GM21528 (cell line): ENCODE data around the gene NMB.
"Not testable (repeated sequence)": the region's sequence is repeated elsewhere in the genome, so short reads cannot be mapped to it uniquely, and the experiment has no call there.

Experiments used
- ATAC-seq: cut with Tn5 transposase; IDR thresholded peaks from one replicate; pipeline ENCODE4 v1.9.1; 2021; ENCODE audit warnings: mild to moderate bottlenecking, moderate library complexity; ENCODE audit not compliant: unreplicated experiment, low FRiP score

Gene NMB

GRCh38 chr15:84657748-84658079 lies 285 bp downstream of the NMB start:
- no peak for ATAC-seq

- no peak for ATAC-seq
Observed at GRCh38 chr15:84656972-84657371, 1.0 kb downstream of the NMB start.

GRCh38 chr15:84654689-84655453 lies 3.1 kb downstream of the NMB start:
- ATAC-seq, result no peak

GRCh38 chr15:84653910-84654688 lies 3.9 kb downstream of the NMB start, which contains the start of gene WDR73:
Gene WDR73, minus strand, starts transcription at chr15:84654283. Its CDS starts 9 bp downstream, at chr15:84654274.
- ATAC-seq, result peak; percentile 91

- ATAC-seq, result no peak
Observed at GRCh38 chr15:84653584-84653909, 4.5 kb downstream of the NMB start.

- ATAC-seq, result no peak
Observed at GRCh38 chr15:84649706-84650105, 8.3 kb downstream of the NMB start.

GRCh38 chr15:84648539-84648938 lies 9.5 kb downstream of the NMB start:
- ATAC-seq, result no peak

- ATAC-seq, result no peak
Observed at GRCh38 chr15:84647726-84648125, 10.3 kb downstream of the NMB start.

GRCh38 chr15:84645997-84646396 lies 12.0 kb downstream of the NMB start:
- ATAC-seq, result no peak

- ATAC-seq, result no peak
Observed at GRCh38 chr15:84645496-84645895, 12.5 kb downstream of the NMB start.

GRCh38 chr15:84643838-84644237 lies 14.2 kb downstream of the NMB start:
- ATAC-seq, result no peak

- ATAC-seq, result not testable (repeated sequence)
Observed at GRCh38 chr15:84642640-84643039, 15.4 kb downstream of the NMB start.

GRCh38 chr15:84641871-84642270 lies 16.1 kb downstream of the NMB start:
- not testable (repeated sequence) for ATAC-seq

GRCh38 chr15:84638103-84638502 lies 19.9 kb downstream of the NMB start:
- ATAC-seq, result no peak

GRCh38 chr15:84634228-84634837 lies 23.7 kb downstream of the NMB start:
- ATAC-seq, result no peak

- peak; percentile 53 for ATAC-seq
Observed at GRCh38 chr15:84633311-84634227, 24.4 kb downstream of the NMB start.

GRCh38 chr15:84631706-84632272 lies 26.2 kb downstream of the NMB start:
- no peak for ATAC-seq

GRCh38 chr15:84629033-84629432 lies 29.0 kb downstream of the NMB start:
- no peak for ATAC-seq

- no peak for ATAC-seq
Observed at GRCh38 chr15:84625123-84625522, 32.9 kb downstream of the NMB start.

- no peak for ATAC-seq
Observed at GRCh38 chr15:84624359-84624758, 33.6 kb downstream of the NMB start.
